Measurements from ENCODE around the gene OR52I2.

OR52I2 gene

DNA sequence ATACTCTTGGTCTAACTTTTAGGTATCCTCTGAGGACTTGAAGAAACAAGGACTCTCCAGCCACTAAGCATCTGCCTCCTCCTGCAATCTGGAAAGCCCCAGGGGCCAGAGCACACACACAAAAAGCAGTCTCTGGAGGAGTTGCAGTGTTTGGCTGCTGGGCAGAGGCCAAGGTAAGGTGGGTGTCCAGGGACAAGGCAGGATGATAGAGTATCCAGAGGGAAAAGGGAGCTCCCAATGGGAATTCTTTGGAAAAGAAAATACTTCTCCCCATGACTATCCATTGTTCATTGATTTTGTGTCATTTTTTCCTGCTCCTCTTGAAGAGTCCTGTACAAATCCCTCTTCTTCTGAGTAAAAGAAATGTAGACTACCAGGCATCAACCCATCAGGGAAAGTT is at the start of gene OR52I2:
Gene OR52I2 (plus strand): TSS at position 301 of the 400 bp plus-strand sequence.
- no peak within 1 kb of the TSS for H3K4me3 ChIP-seq (ENCODE audit: low read length)

DNA sequence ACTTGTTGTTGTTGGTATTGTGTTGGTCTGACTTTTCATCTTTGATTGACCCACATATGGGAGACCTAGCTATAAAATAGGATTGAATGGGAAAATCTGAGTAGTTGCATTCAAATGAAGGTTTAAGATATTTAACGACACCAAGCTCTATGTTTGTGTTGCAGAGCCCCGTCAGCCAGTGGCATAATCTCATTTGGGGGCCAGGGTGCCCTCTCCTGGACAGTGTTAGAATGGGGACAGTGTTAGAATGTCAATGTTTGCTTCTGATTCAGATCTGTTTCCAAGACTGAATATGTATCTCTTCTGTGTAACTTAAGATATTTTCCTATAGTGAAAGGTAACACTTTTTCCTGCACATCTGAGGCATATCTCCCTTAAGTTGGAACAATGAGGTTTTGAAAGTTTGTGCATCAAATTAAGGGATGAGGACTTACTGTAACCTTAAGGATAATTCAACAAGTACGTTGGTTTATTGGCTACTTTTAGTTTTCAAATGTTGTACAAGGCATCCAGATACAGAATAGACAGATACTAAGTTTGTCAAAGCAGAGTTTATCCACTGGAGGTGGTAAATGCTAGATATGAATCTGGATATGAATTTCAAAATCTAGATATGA is 41.8 kb upstream of the OR52I2 start:
- peak; percentile 54 for DNase-seq (ENCODE audit: low read depth)
- TF ChIP-seq, protein P1, sequence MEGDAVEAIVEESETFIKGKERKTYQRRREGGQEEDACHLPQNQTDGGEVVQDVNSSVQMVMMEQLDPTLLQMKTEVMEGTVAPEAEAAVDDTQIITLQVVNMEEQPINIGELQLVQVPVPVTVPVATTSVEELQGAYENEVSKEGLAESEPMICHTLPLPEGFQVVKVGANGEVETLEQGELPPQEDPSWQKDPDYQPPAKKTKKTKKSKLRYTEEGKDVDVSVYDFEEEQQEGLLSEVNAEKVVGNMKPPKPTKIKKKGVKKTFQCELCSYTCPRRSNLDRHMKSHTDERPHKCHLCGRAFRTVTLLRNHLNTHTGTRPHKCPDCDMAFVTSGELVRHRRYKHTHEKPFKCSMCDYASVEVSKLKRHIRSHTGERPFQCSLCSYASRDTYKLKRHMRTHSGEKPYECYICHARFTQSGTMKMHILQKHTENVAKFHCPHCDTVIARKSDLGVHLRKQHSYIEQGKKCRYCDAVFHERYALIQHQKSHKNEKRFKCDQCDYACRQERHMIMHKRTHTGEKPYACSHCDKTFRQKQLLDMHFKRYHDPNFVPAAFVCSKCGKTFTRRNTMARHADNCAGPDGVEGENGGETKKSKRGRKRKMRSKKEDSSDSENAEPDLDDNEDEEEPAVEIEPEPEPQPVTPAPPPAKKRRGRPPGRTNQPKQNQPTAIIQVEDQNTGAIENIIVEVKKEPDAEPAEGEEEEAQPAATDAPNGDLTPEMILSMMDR (IDR thresholded peaks at IDR 0.05; ENCODE audit: insufficient read depth, low read depth, low read length, missing control alignments): peak; percentile 76
- H3K4me3 ChIP-seq (ENCODE audit: low read length): no peak overlapping the region

More for the DNA sequence above, at the start of gene OR52I2:
- TF ChIP-seq, protein P1 (IDR thresholded peaks at IDR 0.05; ENCODE audit: insufficient read depth, low read depth, low read length, missing control alignments): no peak
- no peak for DNase-seq (ENCODE audit: low read depth)

DNA sequence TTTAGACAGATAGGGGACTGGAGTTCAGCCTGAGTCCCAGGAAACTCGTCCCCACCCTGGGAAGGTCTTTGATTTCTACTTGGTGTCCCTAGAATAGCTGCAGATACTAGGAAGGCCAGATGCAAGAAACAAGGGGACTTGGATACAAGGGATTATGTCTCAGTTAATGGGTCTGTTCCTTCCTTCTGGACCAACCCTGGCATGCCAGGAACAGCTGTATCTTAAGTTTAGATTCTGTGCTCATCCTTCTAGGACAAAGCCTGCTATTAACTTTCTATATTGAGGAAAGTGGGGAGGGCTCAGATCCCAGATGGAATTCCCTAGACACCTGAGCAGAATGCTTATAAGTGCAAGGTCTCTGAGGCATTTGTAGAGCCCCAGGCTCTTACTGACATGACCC is 40.5 kb upstream of the OR52I2 start:
- no peak for DNase-seq (ENCODE audit: low read depth)
- H3K4me3 ChIP-seq (ENCODE audit: low read length): no peak overlapping the region
- TF ChIP-seq, protein P1 (IDR thresholded peaks at IDR 0.05; ENCODE audit: insufficient read depth, low read depth, low read length, missing control alignments): no peak

DNA sequence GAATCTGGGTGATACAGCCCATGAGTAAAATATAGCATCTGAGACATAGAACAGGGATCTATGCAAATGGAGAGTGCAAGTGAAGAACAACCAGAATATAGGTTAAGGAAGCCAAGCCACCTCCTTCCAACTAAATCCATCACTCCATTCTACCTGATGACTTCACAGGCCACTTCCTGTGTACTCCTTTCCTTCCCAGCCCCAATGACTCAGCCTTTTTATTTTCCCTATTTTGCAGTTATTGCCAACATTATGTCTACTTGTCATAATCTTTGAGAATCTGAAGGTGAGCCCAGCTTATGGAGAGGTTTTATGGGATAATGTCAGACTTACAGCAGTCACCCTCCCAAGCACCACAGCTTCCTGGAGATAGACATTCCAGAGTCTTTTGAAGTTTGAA is 38.0 kb upstream of the OR52I2 start:
- H3K4me3 ChIP-seq (ENCODE audit: low read length): no peak overlapping the region
- TF ChIP-seq, protein P1 (IDR thresholded peaks at IDR 0.05; ENCODE audit: insufficient read depth, low read depth, low read length, missing control alignments): no peak
- peak; percentile 55 for DNase-seq (ENCODE audit: low read depth)

DNA sequence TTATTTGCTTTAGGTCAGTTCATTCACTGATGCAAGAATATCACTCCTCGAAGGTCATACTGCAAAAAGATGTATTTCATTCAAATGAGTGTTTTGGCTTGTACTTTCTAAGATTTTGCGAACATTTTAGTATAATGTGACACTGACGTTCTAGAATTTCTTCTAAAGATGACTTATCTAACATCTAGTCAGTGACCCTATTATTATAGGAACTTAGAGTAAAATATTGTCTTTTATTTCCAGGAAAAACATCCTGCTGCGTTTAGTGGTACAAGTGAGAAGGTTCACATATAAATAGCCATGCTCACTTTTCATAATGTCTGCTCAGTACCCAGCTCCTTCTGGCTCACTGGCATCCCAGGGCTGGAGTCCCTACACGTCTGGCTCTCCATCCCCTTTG is 36.7 kb upstream of the OR52I2 start, which contains the start of gene OR52M1:
Gene OR52M1 (plus strand): TSS at position 301 of the 400 bp plus-strand sequence. CDS start 0 bp downstream, at position 301.
- DNase-seq (ENCODE audit: low read depth): no peak
- TF ChIP-seq, protein P1 (IDR thresholded peaks at IDR 0.05; ENCODE audit: insufficient read depth, low read depth, low read length, missing control alignments): no peak
- no peak within 1 kb of the TSS for H3K4me3 ChIP-seq (ENCODE audit: low read length)

DNA sequence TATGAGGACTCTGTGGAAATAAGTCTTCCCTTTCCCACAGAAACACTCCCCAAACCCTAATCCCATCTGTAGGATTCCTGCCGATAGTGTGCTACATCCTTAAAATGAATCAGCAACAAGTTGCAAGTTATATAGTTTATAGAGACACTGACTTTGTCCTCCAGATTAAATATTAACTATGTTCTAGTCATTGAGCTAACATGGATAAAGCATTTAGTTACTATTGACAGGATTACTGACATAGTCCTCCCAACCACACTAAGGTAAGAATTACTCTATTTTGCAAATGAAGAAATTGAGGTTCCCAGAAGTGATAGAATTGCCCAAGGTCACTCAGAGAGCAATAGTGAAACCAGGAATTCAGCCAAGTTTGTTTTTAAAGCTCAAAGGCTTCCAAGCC is 34.7 kb upstream of the OR52I2 start:
- DNase-seq (ENCODE audit: low read depth): no peak
- no peak overlapping the region for H3K4me3 ChIP-seq (ENCODE audit: low read length)
- TF ChIP-seq, protein P1 (IDR thresholded peaks at IDR 0.05; ENCODE audit: insufficient read depth, low read depth, low read length, missing control alignments): no peak

DNA sequence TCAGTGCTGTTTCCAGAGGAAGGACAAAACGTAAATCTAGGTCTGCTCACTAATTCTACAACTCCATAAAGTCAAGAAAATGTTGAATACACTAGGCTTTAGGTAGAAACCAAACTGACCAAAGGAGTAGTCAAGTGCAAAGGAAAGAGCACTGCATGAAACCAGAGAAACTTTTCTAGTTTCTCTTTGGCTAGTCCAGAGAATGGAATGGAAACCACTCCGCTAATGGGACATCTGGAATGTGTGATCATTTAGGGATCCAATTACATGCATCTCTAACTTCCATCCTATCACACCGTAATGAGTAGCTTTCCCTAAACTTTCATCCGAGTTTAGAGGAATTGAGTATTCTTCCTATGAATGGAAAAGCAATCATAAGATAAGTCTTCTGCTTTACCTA is 34.1 kb upstream of the OR52I2 start:
- DNase-seq (ENCODE audit: low read depth): no peak
- TF ChIP-seq, protein P1 (IDR thresholded peaks at IDR 0.05; ENCODE audit: insufficient read depth, low read depth, low read length, missing control alignments): no peak
- no peak overlapping the region for H3K4me3 ChIP-seq (ENCODE audit: low read length)
